NK-92 treated with Interleukin-12 subunit alpha and Interleukin-12 subunit beta, amount 100 ng/mL, for 24 hours (cell line): Measurements from ENCODE around the gene INO80D.
"Not testable (repeated sequence)": the region's sequence is repeated elsewhere in the genome, so short reads cannot be mapped to it uniquely, and the experiment has no call there.

Experiments
- DNase-seq: peaks from one replicate; lab custom pipeline; 2025; lab: John Stamatoyannopoulos, UW

INO80D gene

GRCh38 chr2:206085742-206086445, at the start of gene INO80D:
TSS of gene INO80D (minus strand) at chr2:206086174. CDS start at chr2:206063016, 23,158 bp downstream.
- peak; percentile 76 for DNase-seq

GRCh38 chr2:206127656-206128055, 41.7 kb upstream of the INO80D start:
- DNase-seq: no peak

GRCh38 chr2:206125901-206126300, 39.9 kb upstream of the INO80D start:
- DNase-seq: no peak

GRCh38 chr2:206122569-206122968, 36.6 kb upstream of the INO80D start:
- DNase-seq: not testable (repeated sequence)

GRCh38 chr2:206116278-206116677, 30.3 kb upstream of the INO80D start:
- no peak for DNase-seq

- no peak for DNase-seq
Observed at GRCh38 chr2:206115026-206115578, 29.1 kb upstream of the INO80D start.

- no peak for DNase-seq
Observed at GRCh38 chr2:206112846-206113547, 27.0 kb upstream of the INO80D start.

GRCh38 chr2:206112108-206112507, 26.1 kb upstream of the INO80D start:
- DNase-seq: no peak

- no peak for DNase-seq
Observed at GRCh38 chr2:206108713-206109112, 22.7 kb upstream of the INO80D start.

GRCh38 chr2:206105541-206105940, 19.6 kb upstream of the INO80D start:
- DNase-seq: no peak

GRCh38 chr2:206105038-206105437, 19.1 kb upstream of the INO80D start:
- DNase-seq: no peak

GRCh38 chr2:206098872-206099271, 12.9 kb upstream of the INO80D start:
- DNase-seq: not testable (repeated sequence)

GRCh38 chr2:206098471-206098870, 12.5 kb upstream of the INO80D start:
- DNase-seq: no peak

- DNase-seq: no peak
Observed at GRCh38 chr2:206096876-206097275, 10.9 kb upstream of the INO80D start.

GRCh38 chr2:206095536-206096332, 9.8 kb upstream of the INO80D start:
- DNase-seq: no peak

GRCh38 chr2:206092297-206092696, 6.3 kb upstream of the INO80D start:
- no peak for DNase-seq

- no peak for DNase-seq
Observed at GRCh38 chr2:206088248-206088647, 2.3 kb upstream of the INO80D start.

GRCh38 chr2:206086716-206087350, 859 bp upstream of the INO80D start:
- DNase-seq: no peak

GRCh38 chr2:206084870-206085741, 868 bp downstream of the INO80D start:
- DNase-seq: peak; percentile 59

- DNase-seq: peak; percentile 11
Observed at GRCh38 chr2:206084439-206084869, 1.5 kb downstream of the INO80D start.
